SK-N-SH (cell line): ENCODE data around the gene NTHL1. TPM values are rescaled to one million over a fixed set of nuclear protein-coding genes. Genes with fewer than 3 reads are reported as not detected.

Source experiments
- CTCF ChIA-PET: fragments of 300-600, 350-600 bp; formaldehyde crosslinking; extraction: SDS; loops from one replicate; lab custom pipeline; 2021; lab: Yijun Ruan, JAX
- POLR2A ChIA-PET: fragments of 350-600 bp; sonication (Branson Sonifier 250); formaldehyde crosslinking; extraction: SDS; loops from one replicate; lab custom pipeline; 2020; ENCODE audit warnings: antibody characterized with exemption, inconsistent platforms; lab: Yijun Ruan, JAX
- DNase-seq: peaks from one replicate; pipeline ENCODE4 v3.0.0; 2012
- H2AFZ ChIP-seq: fragments of 200-600 bp; sonication (generic); 2 replicates; pipeline ENCODE4 v1.8.1; 2016; ENCODE audit warnings: antibody characterized with exemption, mild to moderate bottlenecking, low read depth
- H3F3A ChIP-seq: fragments of 200-600 bp; sonication (generic); replicated peaks from 2 replicates; pipeline ENCODE3; 2016; ENCODE audit warnings: antibody characterized with exemption, mild to moderate bottlenecking; ENCODE audit not compliant: insufficient read depth
- H3K27ac ChIP-seq, 2 experiments: fragments of 200-500 bp in 1 of 2; fragments of 200-600 bp in 1 of 2; sonication (Bioruptor generic) in 1 of 2; sonication (generic), shearing (Covaris generic) in 1 of 2; 2 replicates each; pipeline versions ENCODE4 v1.5.1 to v1.6.1; 2014 to 2016; ENCODE audit warnings: low read depth in 2 of 2, inconsistent platforms in 1 of 2, low read length in 1 of 2, mild to moderate bottlenecking in 1 of 2, mixed read lengths in 1 of 2
- H3K27me3 ChIP-seq: fragments of 200-600 bp; sonication (generic), shearing (Covaris generic); 2 replicates; pipeline ENCODE4 v1.6.1; 2016; ENCODE audit warnings: mixed run types; ENCODE audit not compliant: insufficient read depth
- H3K36me3 ChIP-seq, 2 experiments: fragments of 200-500 bp in 1 of 2; fragments of 200-600 bp in 1 of 2; sonication (Bioruptor generic) in 1 of 2; sonication (generic) in 1 of 2; replicated peaks in 1 of 2; 2 replicates each; pipeline versions ENCODE3 to v1.5.1; 2014 to 2016; ENCODE audit warnings: low read length in 1 of 2, mild to moderate bottlenecking in 1 of 2; ENCODE audit not compliant: insufficient read depth in 2 of 2, control insufficient read depth in 1 of 2
- H3K4me1 ChIP-seq, 2 experiments: fragments of 200-500 bp in 1 of 2; fragments of 200-600 bp in 1 of 2; sonication (Bioruptor generic) in 1 of 2; sonication (generic), shearing (Covaris generic) in 1 of 2; 2 replicates each; pipeline versions ENCODE4 v1.5.1 to v1.6.1; 2014 to 2016; ENCODE audit warnings: low read depth in 1 of 2, low read length in 1 of 2, mixed run types in 1 of 2; ENCODE audit not compliant: insufficient read depth in 2 of 2, control insufficient read depth in 1 of 2
- H3K4me2 ChIP-seq: fragments of 200-600 bp; sonication (generic), shearing (Covaris generic); 2 replicates; pipeline ENCODE4 v1.6.1; 2017; ENCODE audit warnings: mixed run types
- H3K4me3 ChIP-seq, 2 experiments: fragments of 200-500 bp in 1 of 2; fragments of 200-600 bp in 1 of 2; sonication (Bioruptor generic) in 1 of 2; sonication (generic), shearing (Covaris generic) in 1 of 2; 2 replicates each; pipeline versions ENCODE4 v1.5.1 to v1.8.1; 2014 to 2016; ENCODE audit warnings: low read depth in 2 of 2, inconsistent platforms in 1 of 2, low read length in 1 of 2, mild to moderate bottlenecking in 1 of 2, mixed read lengths in 1 of 2, moderate library complexity in 1 of 2
- H3K79me2 ChIP-seq: fragments of 200-600 bp; sonication (generic); 2 replicates; pipeline ENCODE4 v1.8.1; 2017; ENCODE audit warnings: mild to moderate bottlenecking; ENCODE audit not compliant: insufficient read depth
- H3K9ac ChIP-seq: fragments of 200-600 bp; sonication (generic); 2 replicates; pipeline ENCODE4 v1.6.1; 2017; ENCODE audit warnings: mixed run types
- H3K9me2 ChIP-seq: fragments of 200-600 bp; sonication (generic); 2 replicates; pipeline ENCODE4 v1.6.1; 2017; ENCODE audit warnings: mixed run types
- H3K9me3 ChIP-seq: fragments of 200-600 bp; sonication (generic); 2 replicates; pipeline ENCODE4 v1.6.1; 2017; ENCODE audit warnings: mixed run types, mild to moderate bottlenecking, moderate library complexity
- H4K20me1 ChIP-seq: fragments of 200-600 bp; sonication (generic); 2 replicates; pipeline ENCODE4 v1.6.1; 2017; ENCODE audit warnings: mild to moderate bottlenecking, mixed run types; ENCODE audit not compliant: insufficient read depth
- FOXJ3 ChIP-seq: sonication (generic); formaldehyde crosslinking; IDR thresholded peaks from 2 replicates; pipeline ENCODE4 v1.5.1; 2020; ENCODE audit warnings: mild to moderate bottlenecking, missing genetic modification reagents
- FOXM1 ChIP-seq: IDR thresholded peaks from 2 replicates; pipeline ENCODE4 v1.4.0; 2012; ENCODE audit warnings: low read depth, mild to moderate bottlenecking
- GABPA ChIP-seq: IDR thresholded peaks from 2 replicates; pipeline ENCODE4 v1.4.0; 2012; ENCODE audit warnings: low read depth, mild to moderate bottlenecking
- MEF2A ChIP-seq: IDR thresholded peaks from 2 replicates; pipeline ENCODE4 v1.4.0; 2012; ENCODE audit warnings: low read depth, borderline replicate concordance
- POLR2AphosphoS5 ChIP-seq: IDR thresholded peaks from 2 replicates; pipeline ENCODE4 v1.6.1; 2012; ENCODE audit warnings: low read depth, low read length
- RAD21 ChIP-seq: IDR thresholded peaks from 2 replicates; pipeline ENCODE4 v1.6.1; 2012; ENCODE audit warnings: mild to moderate bottlenecking, low read length
- RFX5 ChIP-seq: IDR thresholded peaks from 2 replicates; pipeline ENCODE4 v1.6.1; 2012; ENCODE audit warnings: mild to moderate bottlenecking, improper control_type of control experiment, low read length
- RXRA ChIP-seq: IDR thresholded peaks from 2 replicates; pipeline ENCODE4 v1.4.0; 2012; ENCODE audit warnings: low read depth, mild to moderate bottlenecking, borderline replicate concordance
- SMC3 ChIP-seq: IDR thresholded peaks from 2 replicates; pipeline ENCODE4 v1.6.1; 2012; ENCODE audit warnings: low read depth, low read length, improper control_type of control experiment
- TCF12 ChIP-seq: IDR thresholded peaks from 2 replicates; pipeline ENCODE4 v1.4.0; 2012
- TEAD4 ChIP-seq: IDR thresholded peaks from 2 replicates; pipeline ENCODE4 v1.4.0; 2012; ENCODE audit warnings: mild to moderate bottlenecking, borderline replicate concordance; ENCODE audit not compliant: insufficient read depth
- YY1 ChIP-seq: IDR thresholded peaks from 2 replicates; pipeline ENCODE4 v1.4.0; 2012; ENCODE audit warnings: low read depth, mild to moderate bottlenecking
- WGBS: methylation state at CpG from one replicate; pipeline ENCODE4 v1.1.6; 2017; ENCODE audit warnings: low lambda C conversion rate; 5-methylcytosine and 5-hydroxymethylcytosine counted together
- polyA plus RNA-seq, 3 experiments: library from polyadenylated mRNA; depleted of rRNA; stranded (reverse); fragments of >200 nt; gene quantifications; 2 replicates each; pipeline ENCODE4 v1.2.3, GENCODE V29; 2012
- TF ChIP-seq, protein P1 (sequence below): fragments of 150-350 bp; IDR thresholded peaks from 2 replicates; pipeline ENCODE4 v1.6.1; 2016; ENCODE audit warnings: mild to moderate bottlenecking, low read depth, low read length
- TF ChIP-seq, protein P2 (sequence below): IDR thresholded peaks from 2 replicates; pipeline ENCODE4; 2012
- TF ChIP-seq, protein P3 (sequence below): fragments of 150-350 bp; IDR thresholded peaks from 2 replicates; pipeline ENCODE4 v1.6.1; 2017; ENCODE audit warnings: antibody characterized with exemption, low read length, low read depth, borderline replicate concordance
- TF ChIP-seq, protein P4 (sequence below): IDR thresholded peaks from 2 replicates; pipeline ENCODE4 v1.4.0; 2012; ENCODE audit warnings: low read depth
- TF ChIP-seq, protein P5 (sequence below): fragments of 200-600 bp; sonication (generic); IDR thresholded peaks from 2 replicates; pipeline ENCODE4 v1.6.1; 2017; ENCODE audit warnings: antibody characterized with exemption, mild to moderate bottlenecking, moderate library complexity
- TF ChIP-seq, protein P6 (sequence below): IDR thresholded peaks from 2 replicates; pipeline ENCODE4 v1.4.0; 2012; ENCODE audit warnings: low read depth, borderline replicate concordance

NTHL1 gene
- polyA plus RNA-seq, 1 of the 3 experiments (the other 2 are of a cell fraction): 77.3 TPM

DNA sequence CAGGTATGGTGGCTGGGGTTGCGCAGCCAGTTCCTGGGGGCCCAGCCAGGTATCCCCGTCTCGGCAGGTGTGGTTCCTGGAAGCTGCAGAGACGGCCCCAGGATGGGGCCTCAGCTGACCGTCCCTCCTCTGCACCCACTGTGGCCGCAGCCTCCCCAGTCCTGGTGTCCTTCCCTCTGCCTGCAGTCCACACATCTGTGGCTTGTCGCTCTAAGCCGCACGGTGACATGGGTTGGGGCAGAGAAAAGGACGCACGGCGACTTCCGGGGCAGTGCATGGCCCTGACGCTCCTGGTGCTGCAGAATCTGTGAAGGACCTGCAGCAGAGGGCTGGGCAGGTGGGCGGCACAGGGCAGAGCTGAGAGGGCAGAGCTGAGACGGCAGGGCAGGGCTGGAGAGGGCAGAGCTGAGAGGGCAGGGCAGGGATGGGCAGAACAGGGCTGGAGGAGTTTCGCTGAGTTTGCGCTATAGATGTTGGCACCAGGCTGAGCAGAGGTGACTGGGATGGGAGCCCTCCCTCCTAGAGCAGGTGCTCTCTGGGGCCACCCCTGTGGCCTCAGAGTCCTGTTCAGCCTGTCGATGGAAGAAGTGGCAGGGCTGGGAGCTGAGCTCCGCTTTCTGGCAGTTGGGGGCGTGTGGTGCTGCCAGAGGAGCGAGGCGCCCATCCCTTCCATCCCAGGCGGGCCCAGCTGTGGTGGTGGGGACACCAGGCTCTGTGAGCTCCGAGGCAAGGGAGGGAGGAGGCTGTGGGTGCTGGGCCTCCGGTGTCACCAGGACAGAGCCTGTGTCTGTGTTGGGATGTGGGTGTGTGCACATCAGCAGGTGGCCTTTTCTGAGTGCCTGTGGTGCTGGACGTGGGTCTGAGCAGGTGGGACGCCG lies 23.2 kb upstream of the NTHL1 start (continued):
- no peak for TF ChIP-seq GABPA
- no peak for TF ChIP-seq SMC3

DNA sequence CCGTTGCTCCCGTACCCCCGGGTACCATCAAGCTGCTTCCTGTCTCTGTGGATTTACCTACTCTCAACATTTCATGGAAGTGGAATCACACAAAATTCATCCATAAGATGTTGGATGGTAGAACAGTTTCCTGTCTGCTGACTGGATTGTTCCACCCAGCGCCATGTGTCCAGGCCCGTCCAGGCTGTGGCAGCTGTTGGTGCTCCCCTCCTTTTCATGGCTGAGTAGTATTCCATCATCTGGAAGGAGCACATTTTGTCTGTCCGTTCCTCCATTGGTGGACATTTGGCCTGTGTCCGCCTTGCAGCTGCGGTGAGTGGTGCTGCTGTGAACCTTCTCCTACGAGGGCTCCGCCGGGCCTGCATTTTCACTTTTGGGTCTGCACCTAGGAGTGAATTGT lies 18.5 kb upstream of the NTHL1 start:
- Histone ChIP-seq H3K27ac (no peak overlapping the region), H3K4me2 (no peak overlapping the region), H3K9ac (no peak overlapping the region), H3K9me3 (no peaks in the 10 kb centered on the region), H3K36me3 (peaks cover 12 to 54% of the 10 kb centered on the region in 2 experiments), H4K20me1 (no peaks in the 10 kb centered on the region), H3K79me2 (no peaks in the 10 kb centered on the region), H3K4me3 (no peak overlapping the region), H2AFZ (no peak overlapping the region), H3F3A (no peaks in the 10 kb centered on the region), H3K9me2 (no peaks in the 10 kb centered on the region), H3K4me1 (no peaks in the 10 kb centered on the region), H3K27me3 (no peaks in the 10 kb centered on the region)
- no peak for DNase-seq
- CTCF ChIA-PET: interaction anchor here (1.2 to 2.9 kb wide), 4 partner anchors 10 to 82 kb away, joined by 3 to 11 read pairs (median 7); partner anchors contain the start of gene RAB26
- TF ChIP-seq TCF12 (no peak), FOXJ3 (CRISPR knock-in tag) (no peak), POLR2AphosphoS5 (no peak), TEAD4 (no peak), MEF2A (no peak), RXRA (no peak), FOXM1 (no peak), YY1 (no peak), RFX5 (no peak), RAD21 (no peak)
- TF ChIP-seq, protein P1, sequence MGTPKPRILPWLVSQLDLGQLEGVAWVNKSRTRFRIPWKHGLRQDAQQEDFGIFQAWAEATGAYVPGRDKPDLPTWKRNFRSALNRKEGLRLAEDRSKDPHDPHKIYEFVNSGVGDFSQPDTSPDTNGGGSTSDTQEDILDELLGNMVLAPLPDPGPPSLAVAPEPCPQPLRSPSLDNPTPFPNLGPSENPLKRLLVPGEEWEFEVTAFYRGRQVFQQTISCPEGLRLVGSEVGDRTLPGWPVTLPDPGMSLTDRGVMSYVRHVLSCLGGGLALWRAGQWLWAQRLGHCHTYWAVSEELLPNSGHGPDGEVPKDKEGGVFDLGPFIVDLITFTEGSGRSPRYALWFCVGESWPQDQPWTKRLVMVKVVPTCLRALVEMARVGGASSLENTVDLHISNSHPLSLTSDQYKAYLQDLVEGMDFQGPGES: no peak
- TF ChIP-seq, protein P2, sequence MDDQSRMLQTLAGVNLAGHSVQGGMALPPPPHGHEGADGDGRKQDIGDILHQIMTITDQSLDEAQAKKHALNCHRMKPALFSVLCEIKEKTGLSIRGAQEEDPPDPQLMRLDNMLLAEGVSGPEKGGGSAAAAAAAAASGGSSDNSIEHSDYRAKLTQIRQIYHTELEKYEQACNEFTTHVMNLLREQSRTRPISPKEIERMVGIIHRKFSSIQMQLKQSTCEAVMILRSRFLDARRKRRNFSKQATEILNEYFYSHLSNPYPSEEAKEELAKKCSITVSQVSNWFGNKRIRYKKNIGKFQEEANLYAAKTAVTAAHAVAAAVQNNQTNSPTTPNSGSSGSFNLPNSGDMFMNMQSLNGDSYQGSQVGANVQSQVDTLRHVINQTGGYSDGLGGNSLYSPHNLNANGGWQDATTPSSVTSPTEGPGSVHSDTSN: no peak
- TF ChIP-seq, protein P3, sequence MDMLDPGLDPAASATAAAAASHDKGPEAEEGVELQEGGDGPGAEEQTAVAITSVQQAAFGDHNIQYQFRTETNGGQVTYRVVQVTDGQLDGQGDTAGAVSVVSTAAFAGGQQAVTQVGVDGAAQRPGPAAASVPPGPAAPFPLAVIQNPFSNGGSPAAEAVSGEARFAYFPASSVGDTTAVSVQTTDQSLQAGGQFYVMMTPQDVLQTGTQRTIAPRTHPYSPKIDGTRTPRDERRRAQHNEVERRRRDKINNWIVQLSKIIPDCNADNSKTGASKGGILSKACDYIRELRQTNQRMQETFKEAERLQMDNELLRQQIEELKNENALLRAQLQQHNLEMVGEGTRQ: no peak
- TF ChIP-seq, protein P4, sequence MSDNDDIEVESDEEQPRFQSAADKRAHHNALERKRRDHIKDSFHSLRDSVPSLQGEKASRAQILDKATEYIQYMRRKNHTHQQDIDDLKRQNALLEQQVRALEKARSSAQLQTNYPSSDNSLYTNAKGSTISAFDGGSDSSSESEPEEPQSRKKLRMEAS: no peak
- TF ChIP-seq, protein P5, sequence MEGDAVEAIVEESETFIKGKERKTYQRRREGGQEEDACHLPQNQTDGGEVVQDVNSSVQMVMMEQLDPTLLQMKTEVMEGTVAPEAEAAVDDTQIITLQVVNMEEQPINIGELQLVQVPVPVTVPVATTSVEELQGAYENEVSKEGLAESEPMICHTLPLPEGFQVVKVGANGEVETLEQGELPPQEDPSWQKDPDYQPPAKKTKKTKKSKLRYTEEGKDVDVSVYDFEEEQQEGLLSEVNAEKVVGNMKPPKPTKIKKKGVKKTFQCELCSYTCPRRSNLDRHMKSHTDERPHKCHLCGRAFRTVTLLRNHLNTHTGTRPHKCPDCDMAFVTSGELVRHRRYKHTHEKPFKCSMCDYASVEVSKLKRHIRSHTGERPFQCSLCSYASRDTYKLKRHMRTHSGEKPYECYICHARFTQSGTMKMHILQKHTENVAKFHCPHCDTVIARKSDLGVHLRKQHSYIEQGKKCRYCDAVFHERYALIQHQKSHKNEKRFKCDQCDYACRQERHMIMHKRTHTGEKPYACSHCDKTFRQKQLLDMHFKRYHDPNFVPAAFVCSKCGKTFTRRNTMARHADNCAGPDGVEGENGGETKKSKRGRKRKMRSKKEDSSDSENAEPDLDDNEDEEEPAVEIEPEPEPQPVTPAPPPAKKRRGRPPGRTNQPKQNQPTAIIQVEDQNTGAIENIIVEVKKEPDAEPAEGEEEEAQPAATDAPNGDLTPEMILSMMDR: no peak
- TF ChIP-seq, protein P6, sequence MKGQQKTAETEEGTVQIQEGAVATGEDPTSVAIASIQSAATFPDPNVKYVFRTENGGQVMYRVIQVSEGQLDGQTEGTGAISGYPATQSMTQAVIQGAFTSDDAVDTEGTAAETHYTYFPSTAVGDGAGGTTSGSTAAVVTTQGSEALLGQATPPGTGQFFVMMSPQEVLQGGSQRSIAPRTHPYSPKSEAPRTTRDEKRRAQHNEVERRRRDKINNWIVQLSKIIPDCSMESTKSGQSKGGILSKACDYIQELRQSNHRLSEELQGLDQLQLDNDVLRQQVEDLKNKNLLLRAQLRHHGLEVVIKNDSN: no peak
- 97% methylated on average over 11 of the region's 11 CpGs for WGBS
- POLR2A ChIA-PET: interaction anchor here (1.0 kb wide), 1 partner anchor 13 kb away, joined by 4 read pairs; no protein-coding TSS in a partner anchor
